A172 (cell line): ENCODE measurements around the gene ABTB2. TPM values are rescaled to one million over a fixed set of nuclear protein-coding genes. Genes with fewer than 3 reads are reported as not detected.
A peak's percentile ranks its signal among the peaks of the same experiment; 100 is the strongest.
"Not testable (repeated sequence)": the region's sequence is repeated elsewhere in the genome, so short reads cannot be mapped to it uniquely, and the experiment has no call there.

Experiments
- DNase-seq: peaks from one replicate; pipeline ENCODE4 v3.0.0-alpha.2; 2015; ENCODE audit warnings: low spot score
- total RNA-seq: library from RNA; depleted of rRNA; stranded (reverse); fragments of >200 nt; shearing (Covaris generic); gene quantifications from 2 replicates; pipeline ENCODE4 v1.2.3, GENCODE V29; 2014

The ABTB2 gene
- total RNA-seq, 1 experiment from 2014 or later = 0.93 TPM

GRCh38 chr11:34188181-34188580 is 169.6 kb downstream of the ABTB2 start:
- no peak for DNase-seq

GRCh38 chr11:34185926-34186841 is 171.6 kb downstream of the ABTB2 start:
- DNase-seq = no peak

- no peak for DNase-seq
These were observed 173.2 kb downstream of the ABTB2 start for GRCh38 chr11:34184505-34185015.

GRCh38 chr11:34183848-34184391 is 173.9 kb downstream of the ABTB2 start:
- DNase-seq = no peak

GRCh38 chr11:34182921-34183685 is 174.7 kb downstream of the ABTB2 start:
- no peak for DNase-seq

GRCh38 chr11:34182425-34182824 is 175.4 kb downstream of the ABTB2 start:
- DNase-seq = no peak

GRCh38 chr11:34181856-34182405 is 175.9 kb downstream of the ABTB2 start:
- no peak for DNase-seq

GRCh38 chr11:34181251-34181650 is 176.6 kb downstream of the ABTB2 start:
- DNase-seq = no peak

GRCh38 chr11:34180814-34181165 is 177.0 kb downstream of the ABTB2 start:
- DNase-seq = not testable (repeated sequence)

GRCh38 chr11:34180040-34180813 is 177.6 kb downstream of the ABTB2 start:
- no peak for DNase-seq

GRCh38 chr11:34179026-34179675 is 178.7 kb downstream of the ABTB2 start:
- no peak for DNase-seq

GRCh38 chr11:34178209-34178821 is 179.5 kb downstream of the ABTB2 start:
- no peak for DNase-seq

GRCh38 chr11:34176751-34177209 is 181.0 kb downstream of the ABTB2 start:
- no peak for DNase-seq

GRCh38 chr11:34175284-34176019 is 182.4 kb downstream of the ABTB2 start:
- no peak for DNase-seq

GRCh38 chr11:34174412-34175041 is 183.3 kb downstream of the ABTB2 start:
- peak; percentile 63 for DNase-seq

- no peak for DNase-seq
These were observed 184.8 kb downstream of the ABTB2 start for GRCh38 chr11:34173050-34173449.

- DNase-seq = no peak
These were observed 188.1 kb downstream of the ABTB2 start for GRCh38 chr11:34169686-34170085.

- DNase-seq = peak; percentile 20
These were observed 189.0 kb downstream of the ABTB2 start for GRCh38 chr11:34168642-34169420.
